ENCODE data around the gene GPATCH3.
A peak's percentile ranks its signal among the peaks of the same experiment; 100 is the strongest.
"Not testable (repeated sequence)": the region's sequence is repeated elsewhere in the genome, so short reads cannot be mapped to it uniquely, and the experiment has no call there.

GPATCH3 gene

GRCh38 chr1:26874896-26875295, 25.4 kb downstream of the GPATCH3 start:
- no peak for DNase-seq

- DNase-seq, result not testable (repeated sequence)
Observed at GRCh38 chr1:26873097-26873496, 27.2 kb downstream of the GPATCH3 start.

GRCh38 chr1:26864610-26865480, 35.4 kb downstream of the GPATCH3 start:
- DNase-seq, result peak; percentile 57 to 99 (median 93)

- no peak for DNase-seq
Observed at GRCh38 chr1:26863685-26864077, 36.6 kb downstream of the GPATCH3 start.

- peak in 1 of 56 donors; percentile 15 for DNase-seq
Observed at GRCh38 chr1:26862781-26863684, 37.2 kb downstream of the GPATCH3 start, which contains the start of gene SFN. TSS of gene SFN (plus strand) at chr1:26863149. CDS start at chr1:26863213, 64 bp downstream.

GRCh38 chr1:26861889-26862378, 38.3 kb downstream of the GPATCH3 start:
- DNase-seq, result peak in 2 of 56 donors; percentile 17 to 49

- no peak for DNase-seq
Observed at GRCh38 chr1:26861286-26861701, 39.0 kb downstream of the GPATCH3 start.

- no peak for DNase-seq
Observed at GRCh38 chr1:26858891-26859640, 41.2 kb downstream of the GPATCH3 start.

GRCh38 chr1:26858160-26858559, 42.1 kb downstream of the GPATCH3 start:
- no peak for DNase-seq

- no peak for DNase-seq
Observed at GRCh38 chr1:26857473-26858060, 42.7 kb downstream of the GPATCH3 start.

GRCh38 chr1:26856604-26857469, 43.4 kb downstream of the GPATCH3 start:
- no peak for DNase-seq

GRCh38 chr1:26856181-26856580, 44.1 kb downstream of the GPATCH3 start:
- DNase-seq, result no peak

GRCh38 chr1:26855636-26856035, 44.6 kb downstream of the GPATCH3 start:
- DNase-seq, result no peak

- DNase-seq, result no peak
Observed at GRCh38 chr1:26854906-26855305, 45.4 kb downstream of the GPATCH3 start.

GRCh38 chr1:26853600-26853999, 46.7 kb downstream of the GPATCH3 start:
- no peak for DNase-seq

- peak in 47 of 56 donors; percentile 5 to 79 (median 40) for DNase-seq
Observed at GRCh38 chr1:26853156-26853555, 47.1 kb downstream of the GPATCH3 start.

GRCh38 chr1:26852701-26853100, 47.6 kb downstream of the GPATCH3 start:
- no peak for DNase-seq

- DNase-seq, result no peak
Observed at GRCh38 chr1:26851106-26851684, 49.1 kb downstream of the GPATCH3 start.
